Non-pigmented ciliary epithelial cell (primary cell): ENCODE results near the gene ERICH6B.

Source experiments
- DNase-seq: peaks from one replicate; pipeline ENCODE4 v3.0.0-alpha.2; 2010; ENCODE audit warnings: low read depth

Gene ERICH6B

GRCh38 chr13:45500492-45501174 lies 114.9 kb downstream of the ERICH6B start:
- peak; percentile 92 for DNase-seq

- no peak for DNase-seq
Measured at GRCh38 chr13:45496942-45497341, 118.6 kb downstream of the ERICH6B start.

GRCh38 chr13:45492538-45492937 lies 123.0 kb downstream of the ERICH6B start:
- peak; percentile 42 for DNase-seq
